CD4-positive, alpha-beta T cell treated with Interleukin-21 for 1 hour (primary cell): ENCODE results near the gene MROH8.
A peak's percentile ranks its signal among the peaks of the same experiment; 100 is the strongest.
"Not testable (repeated sequence)": the region's sequence is repeated elsewhere in the genome, so short reads cannot be mapped to it uniquely, and the experiment has no call there.

Experiments used
- DNase-seq: peaks from one replicate; pipeline ENCODE4 v3.0.0-alpha.2; 2020

Gene MROH8

GRCh38 chr20:37077009-37077408, 102.3 kb downstream of the MROH8 start:
- DNase-seq = no peak

GRCh38 chr20:37075932-37076685, 103.2 kb downstream of the MROH8 start:
- DNase-seq = no peak

- no peak for DNase-seq
These were observed 106.8 kb downstream of the MROH8 start for GRCh38 chr20:37072293-37073196.

- DNase-seq = peak; percentile 41
These were observed 107.9 kb downstream of the MROH8 start for GRCh38 chr20:37071481-37071911.

DNA sequence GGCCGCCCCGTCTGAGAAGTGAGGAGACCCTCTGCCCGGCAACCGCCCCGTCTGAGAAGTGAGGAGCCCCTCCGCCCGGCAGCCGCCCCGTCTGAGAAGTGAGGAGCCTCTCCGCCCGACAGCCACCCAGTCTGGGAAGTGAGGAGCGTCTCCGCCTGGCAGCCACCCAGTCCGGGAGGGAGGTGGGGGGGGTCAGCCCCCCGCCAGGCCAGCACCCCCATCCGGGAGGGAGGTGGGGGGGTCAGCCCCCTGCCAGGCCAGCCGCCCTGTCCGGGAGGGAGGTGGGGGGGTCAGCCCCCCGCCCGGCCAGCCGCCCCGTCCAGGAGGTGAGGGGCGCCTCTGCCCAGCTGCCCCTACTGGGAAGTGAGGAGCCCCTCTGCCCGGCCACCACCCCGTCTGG, 109.8 kb downstream of the MROH8 start:
- not testable (repeated sequence) for DNase-seq

GRCh38 chr20:37066168-37066567, 113.2 kb downstream of the MROH8 start:
- no peak for DNase-seq

- no peak for DNase-seq
These were observed 124.1 kb downstream of the MROH8 start for GRCh38 chr20:37055276-37055675.

DNA sequence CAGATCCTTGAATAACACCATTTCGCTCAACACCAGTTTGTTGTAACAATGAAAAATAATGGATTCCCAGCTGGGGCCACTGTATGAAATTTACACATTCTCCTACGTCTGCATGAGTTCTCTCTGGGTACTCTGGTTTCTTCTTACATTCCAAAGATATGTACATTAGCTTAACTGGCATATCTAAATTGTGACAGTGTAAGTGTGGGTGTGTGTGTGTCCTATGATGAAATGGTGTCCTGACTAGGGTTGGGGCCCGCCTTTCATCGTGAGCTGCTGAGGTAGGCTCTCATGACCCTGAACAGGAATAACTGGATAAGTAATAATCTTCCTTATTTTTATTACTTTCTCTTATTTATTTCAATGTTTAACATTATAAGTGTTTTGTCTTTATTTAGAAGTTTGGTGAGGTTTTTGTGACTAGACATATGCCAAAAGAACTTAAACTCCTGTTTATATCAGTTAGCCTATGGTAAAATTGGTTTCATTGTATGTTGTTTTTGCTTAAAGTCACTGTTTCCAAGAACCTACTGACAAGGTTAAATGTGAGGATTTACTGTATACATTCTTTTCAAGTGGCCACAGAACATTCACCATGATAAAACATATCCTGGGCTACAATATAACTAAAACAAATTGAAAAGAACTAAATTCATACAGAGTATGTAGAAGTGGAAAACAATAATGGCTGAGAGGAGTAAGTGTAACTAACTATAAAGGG, 126.0 kb downstream of the MROH8 start:
- DNase-seq = no peak
